ENCODE data around the gene METTL17. TPM values are rescaled to one million over a fixed set of nuclear protein-coding genes. Genes with fewer than 3 reads are reported as not detected.

The METTL17 gene
- total RNA-seq, 1 donor from 2014 or later, result 94.7 TPM

DNA sequence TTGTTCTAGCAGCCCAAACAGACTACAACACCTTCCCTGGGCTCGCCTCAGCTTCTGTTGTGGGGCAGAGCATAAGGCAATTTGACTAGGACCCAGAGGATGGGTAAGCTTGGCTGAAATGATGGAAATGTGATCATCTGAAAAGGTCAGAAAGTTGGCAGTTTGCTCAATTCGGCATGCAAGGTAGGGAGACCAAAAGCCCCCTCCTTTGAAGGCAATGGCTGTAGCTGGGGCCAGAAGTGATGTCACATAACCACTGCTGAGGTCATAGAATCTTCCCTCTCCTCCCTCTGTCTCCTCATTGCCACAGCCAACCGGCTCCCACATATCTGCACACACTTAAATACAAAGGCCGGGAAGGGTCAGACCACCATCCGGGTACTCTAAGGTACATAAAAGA is 40.1 kb downstream of the METTL17 start, which contains the start of gene TPPP2:
Gene TPPP2 (plus strand): TSS at position 301 of the 400 bp plus-strand sequence. CDS start 365 bp downstream, outside the sequence.
- ATAC-seq (ENCODE audit: low read depth), result no peak
- Mint-ChIP-seq H3K27ac (no peak within 1 kb of the TSS), H3K9me3 (no peaks in the 10 kb centered on the region), H3K27me3 (peaks cover 8% of the 10 kb centered on the region), H3K36me3 (ENCODE audit: low read depth) (peaks cover 2% of the 10 kb centered on the region), H3K4me1 (peaks cover 3% of the 10 kb centered on the region), H3K4me3 (no peak within 1 kb of the TSS)
- no peak for DNase-seq
- CTCF ChIA-PET, result no interaction called here
- POLR2A ChIA-PET, result no interaction called here
- intact Hi-C loops (cut with micrococcal nuclease), result no loop called here
- no peak for TF ChIP-seq CTCF (IDR thresholded peaks at IDR 0.05)

DNA sequence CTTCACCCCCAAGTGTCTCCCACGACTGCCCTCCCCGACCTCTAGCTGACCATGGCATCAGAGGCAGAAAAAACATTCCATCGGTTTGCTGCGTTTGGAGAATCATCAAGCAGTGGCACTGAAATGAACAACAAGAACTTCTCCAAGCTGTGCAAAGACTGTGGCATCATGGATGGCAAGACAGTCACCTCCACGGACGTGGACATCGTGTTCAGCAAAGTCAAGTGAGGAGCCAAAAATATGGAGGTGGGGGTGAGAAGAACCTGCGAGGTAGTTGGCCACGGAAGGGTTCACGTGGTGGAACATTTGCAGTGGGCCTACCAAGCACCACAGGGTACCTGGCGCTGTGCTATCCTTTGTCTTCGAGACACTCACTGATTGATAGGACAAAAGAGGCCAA is 40.8 kb downstream of the METTL17 start:
- TF ChIP-seq CTCF (IDR thresholded peaks at IDR 0.05), result no peak
- no peaks in the 10 kb centered on the region for H3K9me3 Mint-ChIP-seq
- H3K36me3 Mint-ChIP-seq (ENCODE audit: low read depth), result no peaks in the 10 kb centered on the region
- ChIA-PET CTCF (interaction anchor here (1.4 kb wide), 1 partner anchor 10 kb away, joined by 3 read pairs; no protein-coding TSS in a partner anchor), POLR2A (no interaction called here)
- no peak overlapping the region for H3K4me3 Mint-ChIP-seq
- intact Hi-C loops (cut with micrococcal nuclease), result no loop called here
- peaks cover 10% of the 10 kb centered on the region for H3K27me3 Mint-ChIP-seq
- DNase-seq (no peak), ATAC-seq (ENCODE audit: low read depth) (no peak)
- no peak overlapping the region for H3K27ac Mint-ChIP-seq
- no peaks in the 10 kb centered on the region for H3K4me1 Mint-ChIP-seq

GRCh38 chr14:21032326-21033132 is 42.7 kb downstream of the METTL17 start:
- no peak overlapping the region for H3K27ac Mint-ChIP-seq
- no peak for TF ChIP-seq CTCF (IDR thresholded peaks at IDR 0.05)
- ChIA-PET CTCF (interaction anchor here (0.6 to 3.8 kb wide), 3 partner anchors 8 to 22 kb away, joined by 3 to 21 read pairs (median 3); no protein-coding TSS in a partner anchor), POLR2A (interaction anchor here (1.3 kb wide), 1 partner anchor 18 kb away, joined by 4 read pairs; no protein-coding TSS in a partner anchor)
- H3K27me3 Mint-ChIP-seq, result peaks cover 10% of the 10 kb centered on the region
- intact Hi-C loops (cut with micrococcal nuclease), result no loop called here
- no peak overlapping the region for H3K4me3 Mint-ChIP-seq
- H3K9me3 Mint-ChIP-seq, result no peaks in the 10 kb centered on the region
- no peaks in the 10 kb centered on the region for H3K4me1 Mint-ChIP-seq
- ATAC-seq (ENCODE audit: low read depth), result no peak
- no peak for DNase-seq
- no peaks in the 10 kb centered on the region for H3K36me3 Mint-ChIP-seq (ENCODE audit: low read depth)

DNA sequence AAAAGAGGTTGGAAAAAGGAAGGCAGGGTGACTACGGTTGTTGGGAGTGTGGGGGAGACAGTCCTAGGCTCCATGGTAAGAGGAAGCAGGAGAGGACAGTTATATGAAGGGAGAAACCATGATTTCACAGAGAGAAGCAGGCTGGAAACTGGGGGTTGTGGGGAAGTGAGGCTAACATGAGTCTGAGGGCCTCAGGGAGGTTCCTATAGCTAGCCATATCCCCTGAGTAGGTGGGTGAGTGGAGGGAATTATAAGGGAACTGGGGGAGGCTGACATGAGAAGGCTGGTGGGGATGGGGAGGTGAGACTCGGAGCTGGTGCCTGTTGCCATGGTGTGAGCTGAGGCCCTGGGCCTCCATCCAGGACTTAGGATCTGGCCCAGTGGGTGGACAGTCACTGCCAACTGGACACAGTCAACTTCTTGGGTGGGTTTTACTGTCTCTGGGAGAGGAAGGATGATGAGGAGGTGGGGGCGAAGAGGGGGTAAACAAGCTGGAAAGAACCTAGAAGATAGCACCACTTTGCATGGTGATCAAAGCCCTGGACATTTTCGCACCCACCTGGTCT is 43.4 kb downstream of the METTL17 start:
- DNase-seq (no peak), ATAC-seq (ENCODE audit: low read depth) (no peak)
- ChIA-PET POLR2A (interaction anchor here (1.3 kb wide), 1 partner anchor 18 kb away, joined by 4 read pairs; no protein-coding TSS in a partner anchor), CTCF (interaction anchor here (3.8 kb wide), 1 partner anchor 18 kb away, joined by 21 read pairs; no protein-coding TSS in a partner anchor)
- Mint-ChIP-seq H3K36me3 (ENCODE audit: low read depth) (no peaks in the 10 kb centered on the region), H3K27me3 (peaks cover 10% of the 10 kb centered on the region), H3K4me3 (no peak overlapping the region), H3K9me3 (no peaks in the 10 kb centered on the region), H3K27ac (no peak overlapping the region), H3K4me1 (no peaks in the 10 kb centered on the region)
- TF ChIP-seq CTCF (IDR thresholded peaks at IDR 0.05), result no peak
- intact Hi-C loops (cut with micrococcal nuclease), result no loop called here

- ChIA-PET CTCF (interaction anchor here (1.0 to 3.8 kb wide), 3 partner anchors 15 to 20 kb away, joined by 3 to 21 read pairs (median 19); no protein-coding TSS in a partner anchor), POLR2A (no interaction called here)
- no peak for DNase-seq
- TF ChIP-seq CTCF (IDR thresholded peaks at IDR 0.05), result no peak
- Mint-ChIP-seq H3K27ac (no peak within 1 kb of the TSS), H3K4me1 (no peaks in the 10 kb centered on the region), H3K36me3 (ENCODE audit: low read depth) (no peaks in the 10 kb centered on the region), H3K27me3 (peaks cover 12% of the 10 kb centered on the region), H3K4me3 (no peak within 1 kb of the TSS), H3K9me3 (no peaks in the 10 kb centered on the region)
- intact Hi-C loops (cut with micrococcal nuclease), result no loop called here
- no peak for ATAC-seq (ENCODE audit: low read depth)
These were observed 44.9 kb downstream of the METTL17 start, which contains the start of gene RNASE13 for GRCh38 chr14:21034707-21035106. TSS of gene RNASE13 (minus strand) at chr14:21034807. CDS start at chr14:21034288, 519 bp downstream.

Measured in activated B cell treated with CpG ODN at 0.5 μM for 24 hours (primary cell).